HuH-7 (cell line): Measurements from ENCODE around the gene SNAP23.

Experiments used
- DNase-seq: peaks from one replicate; pipeline ENCODE4 v3.0.0; 2011; ENCODE audit warnings: low spot score

Gene SNAP23

DNA sequence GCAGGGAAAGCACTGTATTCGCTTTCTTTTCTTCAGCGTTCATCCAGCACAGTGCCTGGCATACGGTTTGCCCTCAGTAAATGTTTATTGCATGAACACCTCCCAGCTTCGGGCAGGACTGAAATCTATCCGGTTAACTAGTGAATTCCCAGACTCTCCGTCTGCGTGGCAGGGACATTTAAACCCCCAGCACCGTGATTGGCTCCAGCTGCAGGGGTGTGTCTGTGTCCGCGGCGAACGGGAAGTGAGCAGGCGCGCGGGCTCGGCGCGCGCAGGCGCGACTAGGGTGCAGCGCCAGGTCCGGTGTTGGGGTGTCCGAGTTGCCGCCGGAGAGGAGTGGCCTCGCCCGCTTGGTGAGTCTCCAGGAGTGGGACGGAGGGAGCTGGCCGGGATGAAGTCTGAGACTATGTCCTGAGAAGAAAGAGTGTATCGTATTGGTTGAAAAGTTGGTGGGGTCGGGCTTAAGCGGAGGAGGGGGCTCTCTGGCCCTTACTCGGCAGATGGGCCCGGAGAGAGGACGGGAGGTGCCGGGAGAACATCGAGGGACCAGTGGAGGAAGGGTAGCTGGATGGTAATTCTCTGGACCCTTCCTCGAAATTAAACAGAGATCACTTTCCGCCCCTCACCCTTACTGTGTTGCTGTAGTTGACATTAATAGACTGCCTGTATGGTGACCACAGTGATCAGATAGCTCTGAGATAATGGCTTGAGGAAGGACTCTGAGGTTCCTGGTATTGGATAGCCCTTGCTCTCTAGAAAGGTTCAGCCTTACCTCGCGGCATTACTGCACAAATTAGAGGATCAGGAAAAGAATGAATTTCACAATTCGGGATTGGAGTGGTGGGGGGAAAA is at the start of gene SNAP23:
SNAP23 (plus strand) TSS at position 274 of the 852 bp plus-strand sequence. CDS start 16,213 bp downstream, outside the sequence.
- DNase-seq, result peak; percentile 91

DNA sequence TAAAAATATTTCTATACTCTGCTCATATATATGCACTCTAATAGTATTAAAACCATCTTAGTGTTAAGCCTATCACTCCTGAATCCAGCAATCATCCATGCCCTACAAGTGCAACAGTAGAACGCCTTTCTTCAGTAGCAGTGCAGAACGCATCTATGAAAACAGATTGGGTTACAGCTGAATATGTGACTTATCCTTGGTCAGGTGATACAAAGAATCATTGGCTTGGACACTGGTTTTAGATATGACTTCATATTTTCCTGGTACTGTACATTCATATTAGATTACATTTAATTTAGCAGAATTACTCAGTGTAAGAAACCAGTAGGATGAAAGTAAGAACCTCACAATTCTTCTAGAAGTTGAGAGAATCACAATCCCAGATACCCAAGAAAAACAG is 47.8 kb upstream of the SNAP23 start:
- no peak for DNase-seq

DNA sequence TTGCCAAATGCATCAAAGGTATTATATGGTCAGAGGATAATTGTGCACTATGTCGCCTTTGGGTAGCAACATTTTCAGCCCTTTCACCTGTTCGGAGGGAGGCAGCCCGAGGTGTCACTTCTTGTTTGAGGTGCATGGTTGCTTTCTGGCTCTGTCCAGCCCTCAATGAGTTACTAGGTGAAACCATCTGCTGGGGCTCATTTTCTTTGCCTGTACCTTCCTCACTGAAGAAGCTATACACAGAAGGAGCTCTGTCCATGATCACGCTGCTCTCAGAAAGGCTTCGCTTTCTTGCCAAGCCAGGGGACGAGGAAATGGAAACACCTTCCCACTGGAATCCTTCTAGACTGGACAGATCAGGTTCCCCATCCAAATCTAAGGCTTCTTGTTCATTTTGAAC is 47.2 kb upstream of the SNAP23 start:
- DNase-seq, result no peak

DNA sequence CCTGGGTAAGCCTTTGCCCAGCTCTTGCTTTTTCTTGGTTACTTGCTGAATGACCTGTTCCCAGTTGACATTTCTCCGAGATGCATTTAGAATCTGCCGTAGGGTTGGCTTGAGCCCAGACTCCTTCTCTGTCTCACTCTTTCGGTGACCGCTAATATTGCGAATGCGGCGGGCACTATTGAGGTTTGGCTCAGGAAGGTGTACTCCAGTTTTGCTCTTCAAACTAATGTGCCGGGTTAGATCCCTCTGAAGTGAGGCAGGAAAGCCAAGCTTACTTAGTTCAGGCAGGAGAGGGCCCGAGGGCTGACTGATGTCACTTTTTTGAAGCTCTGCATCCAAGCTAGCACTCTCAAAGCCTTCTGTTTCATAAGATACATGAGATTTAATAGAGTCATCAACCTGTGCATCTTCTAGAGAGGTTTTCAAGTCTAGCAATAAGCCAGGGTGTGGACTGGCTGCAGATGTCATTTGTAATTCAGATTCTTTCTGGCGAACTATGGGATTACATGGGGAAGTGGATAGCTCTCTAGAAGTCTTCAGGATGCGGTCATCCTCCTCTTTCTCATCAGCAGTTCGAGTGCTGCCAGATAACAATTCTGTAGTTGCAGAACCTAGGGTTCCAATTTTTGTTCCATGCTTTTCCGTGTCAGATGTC is 45.5 kb upstream of the SNAP23 start:
- no peak for DNase-seq

DNA sequence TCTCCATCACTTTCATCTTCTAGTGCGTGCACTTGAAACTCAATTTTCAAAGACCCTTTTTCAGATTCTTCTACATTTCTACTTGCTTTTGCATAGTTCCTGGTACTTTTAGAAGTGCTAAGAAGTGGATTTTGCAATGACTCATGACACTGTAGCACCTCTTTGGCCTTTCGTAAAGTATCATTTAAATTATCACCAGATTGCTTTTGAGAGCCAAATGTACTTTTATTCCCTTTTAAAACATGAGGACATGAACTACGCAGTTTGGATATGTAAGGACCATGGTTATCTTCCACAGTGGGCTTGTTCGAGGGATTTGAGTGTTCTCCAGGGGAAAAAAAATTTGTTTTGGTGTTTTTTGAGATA is 45.0 kb upstream of the SNAP23 start:
- no peak for DNase-seq

DNA sequence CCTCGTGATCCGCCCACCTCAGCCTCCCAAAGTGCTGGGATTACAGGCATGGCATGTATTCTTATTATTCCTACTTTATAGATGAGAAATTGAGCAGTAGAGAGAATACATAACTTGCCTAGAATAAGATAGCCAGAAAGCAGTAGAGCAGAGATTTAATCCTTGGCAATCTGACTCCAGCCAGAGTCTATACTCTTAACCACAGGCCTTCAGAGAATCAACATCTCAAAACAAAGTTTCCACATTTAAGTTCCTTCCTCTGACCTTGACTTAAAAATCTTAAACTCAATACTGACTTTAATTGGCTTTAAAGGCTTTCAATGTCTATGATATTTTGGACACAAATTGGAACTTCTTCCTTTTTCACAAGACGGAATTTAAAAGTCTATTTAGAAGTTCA is 41.6 kb upstream of the SNAP23 start:
- DNase-seq, result no peak

GRCh38 chr15:42456531-42456930 is 38.9 kb upstream of the SNAP23 start:
- DNase-seq, result no peak

- no peak for DNase-seq
Measured at GRCh38 chr15:42456971-42457370, 38.5 kb upstream of the SNAP23 start.

- no peak for DNase-seq
Measured at GRCh38 chr15:42457445-42458442, 37.7 kb upstream of the SNAP23 start.

DNA sequence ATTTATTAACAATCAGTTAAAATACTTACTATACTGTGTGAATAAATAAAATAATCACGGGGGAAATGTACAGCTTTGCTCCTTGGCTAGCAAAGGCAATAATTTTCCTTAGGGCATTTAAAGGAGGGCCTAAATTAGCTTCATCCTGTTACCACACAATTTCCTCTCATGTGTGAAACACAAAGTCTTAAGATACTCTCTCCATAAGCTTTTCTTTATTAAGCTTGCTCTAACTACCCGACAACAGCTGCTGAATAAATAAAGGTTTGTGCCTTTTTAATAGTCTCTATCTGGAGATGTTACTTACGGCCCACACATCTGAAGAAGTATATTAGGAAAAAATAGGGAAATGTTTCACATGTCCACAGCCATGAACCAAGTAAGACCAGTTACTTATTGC is 34.2 kb upstream of the SNAP23 start:
- no peak for DNase-seq

DNA sequence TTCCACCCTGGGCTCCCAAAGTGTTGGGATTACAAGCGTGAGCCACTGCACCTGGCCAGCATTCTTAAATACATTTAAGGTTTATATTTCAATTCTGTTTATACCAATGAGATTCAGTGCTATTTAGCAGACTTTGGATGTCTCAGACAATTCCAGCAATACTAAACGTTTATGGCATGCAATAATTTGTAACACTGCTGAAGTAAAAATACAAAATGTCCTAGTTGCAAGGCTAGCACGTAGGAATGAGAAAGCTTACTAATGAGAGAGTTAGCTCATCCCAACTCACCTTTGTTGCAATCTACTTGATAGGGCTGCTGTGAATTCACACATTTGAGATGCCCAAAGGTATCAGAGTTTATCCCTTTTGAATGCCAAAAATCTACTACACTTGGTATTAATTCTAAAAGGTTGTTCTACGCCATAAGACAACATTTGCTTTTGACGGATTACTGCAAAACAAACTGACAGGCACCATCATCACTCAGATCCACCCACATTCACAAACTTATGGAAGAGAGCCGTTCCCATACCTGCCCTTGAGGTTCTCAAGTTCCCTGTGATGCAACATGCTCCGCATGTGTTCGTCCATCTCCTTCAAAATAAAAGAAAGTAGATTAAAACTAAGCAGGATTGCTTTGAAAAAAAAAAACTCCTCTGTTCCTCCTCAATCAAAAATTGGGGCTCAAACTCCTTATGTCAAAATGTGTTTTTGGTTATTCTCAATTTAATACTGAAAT is 29.7 kb upstream of the SNAP23 start:
- DNase-seq, result no peak

DNA sequence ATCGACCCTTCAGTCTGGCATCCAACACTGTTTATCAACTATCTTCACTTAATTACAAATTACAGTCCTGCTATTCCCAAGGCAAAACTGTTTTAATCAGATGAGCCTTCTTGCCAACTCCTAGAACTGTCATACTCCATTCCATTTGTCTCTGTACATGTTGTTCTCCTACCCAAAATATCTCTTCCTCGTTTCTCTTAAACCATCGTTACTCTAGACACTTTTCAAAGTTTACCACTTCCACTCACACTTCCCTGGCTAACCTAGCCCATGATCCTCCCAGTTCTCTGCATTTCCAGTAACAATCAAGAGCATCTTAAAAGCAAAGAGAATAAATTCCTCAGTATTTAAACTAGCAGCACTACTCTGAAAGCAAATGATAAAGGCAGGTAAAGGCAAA is 24.4 kb upstream of the SNAP23 start:
- no peak for DNase-seq

DNA sequence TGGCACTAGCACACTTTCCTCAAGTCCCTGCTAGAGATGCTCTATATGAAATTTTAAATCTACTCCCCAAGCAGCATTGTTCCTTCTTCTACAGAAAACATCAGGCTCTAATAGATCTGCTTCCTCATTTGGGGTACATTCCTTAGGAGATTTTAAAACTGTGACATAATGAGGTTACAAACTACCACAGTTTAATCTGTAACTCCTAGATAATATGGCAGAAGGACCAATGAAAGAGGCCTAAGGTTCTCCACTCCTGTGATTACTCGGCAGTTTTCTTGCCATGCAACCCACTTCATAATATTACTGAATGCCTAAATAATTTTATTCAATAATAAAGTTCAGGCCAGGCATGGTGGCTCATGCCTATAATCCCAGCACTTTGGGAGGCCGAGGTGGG is 20.6 kb upstream of the SNAP23 start:
- DNase-seq, result no peak

DNA sequence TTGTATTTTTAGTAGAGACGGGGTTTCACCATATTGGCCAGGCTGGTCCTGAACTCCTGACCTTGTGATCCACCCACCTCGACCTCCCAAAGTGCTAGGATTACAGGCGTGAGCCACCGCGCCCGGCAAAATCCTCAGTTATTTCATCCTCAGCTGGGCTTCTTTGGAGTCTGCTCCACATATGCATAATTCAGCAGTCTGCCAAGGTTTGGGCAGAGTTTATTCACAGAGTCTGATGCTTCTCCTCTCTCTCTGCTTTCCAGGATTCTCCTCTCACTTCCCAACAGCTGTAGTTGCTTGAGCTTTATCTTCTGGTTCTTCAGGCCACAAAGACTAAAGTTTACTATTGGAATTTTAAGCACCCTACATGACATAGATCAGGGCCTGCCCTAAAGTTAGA is 12.7 kb upstream of the SNAP23 start:
- no peak for DNase-seq

DNA sequence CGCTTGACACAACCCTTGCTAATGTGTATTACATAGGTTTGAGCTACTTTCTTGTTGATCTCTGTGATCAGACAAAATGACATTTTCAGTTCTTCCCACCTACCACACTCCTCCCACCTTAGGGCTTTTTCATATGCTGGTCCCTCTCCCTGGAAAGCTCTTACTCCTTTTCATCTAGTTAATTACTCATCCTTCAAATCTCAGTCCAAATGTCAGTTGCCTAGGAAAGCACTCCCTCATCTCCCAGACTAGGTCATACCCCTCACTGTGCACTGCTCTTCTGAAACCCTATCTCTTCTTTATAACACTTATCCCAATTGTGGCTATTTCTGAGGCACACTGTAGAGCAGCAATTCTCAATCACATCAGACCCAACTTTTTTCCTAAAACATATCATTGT is 11.8 kb upstream of the SNAP23 start:
- DNase-seq, result no peak

DNA sequence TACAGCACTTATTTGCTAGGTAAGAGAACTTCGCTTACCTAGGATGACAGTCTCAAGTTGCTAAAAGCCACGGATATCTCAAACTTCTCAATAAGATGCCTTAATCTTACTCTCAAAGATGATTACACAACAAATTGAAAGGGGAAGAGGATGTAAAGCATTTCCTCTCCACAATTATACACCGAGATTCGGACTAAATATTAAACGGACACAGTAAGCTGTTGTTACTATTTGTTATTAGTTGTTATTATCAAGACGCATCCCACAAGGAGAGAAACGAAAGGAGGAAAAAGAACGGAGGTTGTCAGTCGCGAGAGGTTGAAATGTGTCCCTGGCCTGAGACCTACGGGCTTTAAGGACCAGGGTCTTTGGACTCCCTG is 5.2 kb upstream of the SNAP23 start:
- DNase-seq, result no peak

GRCh38 chr15:42490671-42491538 is 4.5 kb upstream of the SNAP23 start, which contains the start of gene ZNF106:
ZNF106 (minus strand) TSS chr15:42491141; CDS start chr15:42472289, 18,852 bp downstream.
- peak; percentile 60 for DNase-seq

GRCh38 chr15:42491539-42492225 is 3.8 kb upstream of the SNAP23 start:
- DNase-seq, result no peak

GRCh38 chr15:42493679-42494078 is 1.8 kb upstream of the SNAP23 start:
- DNase-seq, result no peak

DNA sequence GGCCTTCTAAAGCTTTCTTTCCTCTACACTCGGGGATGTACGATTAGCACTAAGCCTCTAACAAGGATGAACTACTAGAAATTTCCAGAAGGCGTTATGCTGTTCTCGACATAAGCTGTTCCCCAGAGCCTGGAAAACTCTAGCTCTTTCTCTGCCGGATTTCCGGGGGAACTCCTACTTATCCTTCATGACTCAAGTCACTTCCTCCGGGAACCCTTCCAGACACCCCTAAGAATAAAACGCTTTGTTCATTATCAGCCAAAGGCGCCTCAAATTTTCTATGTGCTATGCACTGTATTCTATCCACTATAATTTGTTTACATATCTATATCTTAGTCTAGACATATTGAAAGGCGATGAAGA is 455 bp upstream of the SNAP23 start:
- DNase-seq, result no peak
